ENCODE data around the gene CDKN2A. TPM values are rescaled to one million over a fixed set of nuclear protein-coding genes. Genes with fewer than 3 reads are reported as not detected.

The CDKN2A gene
- polyA plus RNA-seq, 4 donors, result 0.30 to 2.7 (median 1.9) TPM; not detected in 1

DNA sequence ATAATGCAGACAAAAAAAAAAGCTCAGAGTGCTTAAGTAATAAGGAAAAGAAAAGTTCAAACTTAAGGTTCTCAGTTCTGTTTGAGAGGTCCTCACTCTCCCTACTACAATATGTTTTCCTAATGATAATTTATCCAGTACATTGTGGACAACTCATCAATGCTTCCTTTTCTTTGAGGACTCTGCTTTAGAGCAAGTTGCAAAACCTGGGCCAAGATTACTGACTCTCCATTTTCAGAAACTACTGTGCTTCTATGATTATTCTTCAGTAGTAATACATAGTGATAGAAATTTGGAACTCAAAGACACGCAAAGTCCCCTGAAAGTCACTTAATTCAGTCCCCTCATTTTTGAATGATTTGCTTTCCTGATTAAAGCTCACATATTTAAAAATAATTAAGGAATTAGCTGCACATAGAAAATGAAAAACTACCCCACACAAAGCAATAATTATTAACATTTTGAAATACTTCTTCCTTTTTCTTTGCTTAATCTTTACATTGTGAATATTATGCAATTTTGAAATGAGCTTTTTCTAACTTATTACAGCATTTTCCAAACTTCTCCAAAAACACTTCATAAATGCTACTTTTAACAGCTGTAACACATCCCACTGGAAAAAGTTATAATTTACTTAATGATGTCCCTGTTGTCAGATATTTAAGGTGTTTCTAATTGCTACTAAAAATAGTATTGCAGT, 11.2 kb downstream of the CDKN2A start:
- Histone ChIP-seq H3K36me3 (ENCODE audit: control insufficient read depth in 3 of 3, insufficient read depth in 2 of 3, low read depth in 1 of 3, low read length in 3 of 3) (no peaks in the 10 kb centered on the region), H3K27ac (ENCODE audit: low read depth in 1 of 3, low read length in 2 of 3) (no peak overlapping the region), H3K4me3 (ENCODE audit: low read depth in 1 of 3, low read length in 3 of 3) (no peak overlapping the region), H3K9me3 (ENCODE audit: control insufficient read depth in 2 of 2, insufficient read depth in 1 of 2, low read depth in 1 of 2, low read length in 1 of 2) (no peaks in the 10 kb centered on the region), H3K27me3 (ENCODE audit: control insufficient read depth in 3 of 3, insufficient read depth in 3 of 3, low read length in 3 of 3) (peaks cover 2 to 53% (median 4%) of the 10 kb centered on the region in 3 donors), H3K4me1 (ENCODE audit: control insufficient read depth in 3 of 3, insufficient read depth in 2 of 3, low read depth in 1 of 3, low read length in 2 of 3) (no peaks in the 10 kb centered on the region)
- DNase-seq (no peak), FAIRE-seq (no peak)
- WGBS, 3 donors, result 55 to 74% (median 62%) methylated on average over 1 of the region's 1 CpG

DNA sequence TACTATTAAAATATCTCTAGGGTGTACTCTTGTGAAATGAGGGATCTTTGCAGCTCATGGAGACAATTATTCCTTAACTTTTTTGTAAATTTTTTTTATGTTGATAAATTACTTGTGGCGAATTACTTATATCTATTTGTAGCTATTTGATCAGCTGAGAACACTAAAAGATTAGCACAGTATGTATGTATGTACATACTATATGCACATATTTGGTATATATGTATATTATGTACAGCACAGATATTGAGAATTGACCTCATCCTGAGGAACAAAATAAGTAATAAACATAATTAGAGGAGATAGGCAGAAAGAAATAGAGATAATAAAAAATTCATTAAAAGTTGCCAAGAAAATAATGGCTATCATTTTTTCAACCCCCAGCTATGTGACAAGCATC, 11.8 kb downstream of the CDKN2A start:
- DNase-seq (no peak), FAIRE-seq (no peak)
- Histone ChIP-seq H3K36me3 (ENCODE audit: control insufficient read depth in 3 of 3, insufficient read depth in 2 of 3, low read depth in 1 of 3, low read length in 3 of 3) (no peaks in the 10 kb centered on the region), H3K27ac (ENCODE audit: low read depth in 1 of 3, low read length in 2 of 3) (no peak overlapping the region), H3K4me3 (ENCODE audit: low read depth in 1 of 3, low read length in 3 of 3) (no peak overlapping the region), H3K4me1 (ENCODE audit: control insufficient read depth in 3 of 3, insufficient read depth in 2 of 3, low read depth in 1 of 3, low read length in 2 of 3) (no peaks in the 10 kb centered on the region), H3K9me3 (ENCODE audit: control insufficient read depth in 2 of 2, insufficient read depth in 1 of 2, low read depth in 1 of 2, low read length in 1 of 2) (no peaks in the 10 kb centered on the region), H3K27me3 (ENCODE audit: control insufficient read depth in 3 of 3, insufficient read depth in 3 of 3, low read length in 3 of 3) (peaks cover 2 to 52% (median 5%) of the 10 kb centered on the region in 3 donors)
- 15 to 49% (median 36%) methylated on average over 1 of the region's 1 CpG for WGBS, 3 donors

- FAIRE-seq, result no peak
- WGBS, 3 donors, result 23 to 39% (median 31%) methylated on average over 19 of the region's 19 CpGs
These were observed 17.8 kb downstream of the CDKN2A start for GRCh38 chr9:21976334-21976875.

DNA sequence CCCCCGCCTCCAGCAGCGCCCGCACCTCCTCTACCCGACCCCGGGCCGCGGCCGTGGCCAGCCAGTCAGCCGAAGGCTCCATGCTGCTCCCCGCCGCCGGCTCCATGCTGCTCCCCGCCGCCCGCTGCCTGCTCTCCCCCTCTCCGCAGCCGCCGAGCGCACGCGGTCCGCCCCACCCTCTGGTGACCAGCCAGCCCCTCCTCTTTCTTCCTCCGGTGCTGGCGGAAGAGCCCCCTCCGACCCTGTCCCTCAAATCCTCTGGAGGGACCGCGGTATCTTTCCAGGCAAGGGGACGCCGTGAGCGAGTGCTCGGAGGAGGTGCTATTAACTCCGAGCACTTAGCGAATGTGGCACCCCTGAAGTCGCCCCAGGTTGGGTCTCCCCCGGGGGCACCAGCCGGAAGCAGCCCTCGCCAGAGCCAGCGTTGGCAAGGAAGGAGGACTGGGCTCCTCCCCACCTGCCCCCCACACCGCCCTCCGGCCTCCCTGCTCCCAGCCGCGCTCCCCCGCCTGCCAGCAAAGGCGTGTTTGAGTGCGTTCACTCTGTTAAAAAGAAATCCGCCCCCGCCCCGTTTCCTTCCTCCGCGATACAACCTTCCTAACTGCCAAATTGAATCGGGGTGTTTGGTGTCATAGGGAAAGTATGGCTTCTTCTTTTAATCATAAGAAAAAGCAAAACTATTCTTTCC, 19.3 kb downstream of the CDKN2A start:
- Histone ChIP-seq H3K27ac (ENCODE audit: low read depth in 1 of 3, low read length in 2 of 3) (no peak overlapping the region), H3K36me3 (ENCODE audit: control insufficient read depth in 3 of 3, insufficient read depth in 2 of 3, low read depth in 1 of 3, low read length in 3 of 3) (no peaks in the 10 kb centered on the region), H3K27me3 (ENCODE audit: control insufficient read depth in 3 of 3, insufficient read depth in 3 of 3, low read length in 3 of 3) (peaks cover 2 to 81% (median 45%) of the 10 kb centered on the region in 3 donors), H3K4me1 (ENCODE audit: control insufficient read depth in 3 of 3, insufficient read depth in 2 of 3, low read depth in 1 of 3, low read length in 2 of 3) (peaks cover 3 to 6% (median 3%) of the 10 kb centered on the region in 3 donors), H3K9me3 (ENCODE audit: control insufficient read depth in 2 of 2, insufficient read depth in 1 of 2, low read depth in 1 of 2, low read length in 1 of 2) (peaks cover 0 to 7% of the 10 kb centered on the region in 2 donors), H3K4me3 (ENCODE audit: low read depth in 1 of 3, low read length in 3 of 3) (peak overlapping the region in 2 of 3 donors; percentile 15 to 45)
- no peak for FAIRE-seq
- 0 to 1% (median 1%) methylated on average over 39 to 51 of the region's 51 CpGs for WGBS, 3 donors
- DNase-seq, result peak; percentile 14 to 64

More at GRCh38 chr9:21976334-21976875, 17.8 kb downstream of the CDKN2A start:
- Histone ChIP-seq H3K4me3 (ENCODE audit: low read depth in 1 of 3, low read length in 3 of 3) (no peak overlapping the region), H3K27me3 (ENCODE audit: control insufficient read depth in 3 of 3, insufficient read depth in 3 of 3, low read length in 3 of 3) (peaks cover 2 to 71% (median 31%) of the 10 kb centered on the region in 3 donors), H3K4me1 (ENCODE audit: control insufficient read depth in 3 of 3, insufficient read depth in 2 of 3, low read depth in 1 of 3, low read length in 2 of 3) (peaks cover 3 to 6% (median 3%) of the 10 kb centered on the region in 3 donors), H3K9me3 (ENCODE audit: control insufficient read depth in 2 of 2, insufficient read depth in 1 of 2, low read depth in 1 of 2, low read length in 1 of 2) (peaks cover 0 to 2% of the 10 kb centered on the region in 2 donors), H3K27ac (ENCODE audit: low read depth in 1 of 3, low read length in 2 of 3) (no peak overlapping the region), H3K36me3 (ENCODE audit: control insufficient read depth in 3 of 3, insufficient read depth in 2 of 3, low read depth in 1 of 3, low read length in 3 of 3) (no peaks in the 10 kb centered on the region)
- no peak for DNase-seq

DNA sequence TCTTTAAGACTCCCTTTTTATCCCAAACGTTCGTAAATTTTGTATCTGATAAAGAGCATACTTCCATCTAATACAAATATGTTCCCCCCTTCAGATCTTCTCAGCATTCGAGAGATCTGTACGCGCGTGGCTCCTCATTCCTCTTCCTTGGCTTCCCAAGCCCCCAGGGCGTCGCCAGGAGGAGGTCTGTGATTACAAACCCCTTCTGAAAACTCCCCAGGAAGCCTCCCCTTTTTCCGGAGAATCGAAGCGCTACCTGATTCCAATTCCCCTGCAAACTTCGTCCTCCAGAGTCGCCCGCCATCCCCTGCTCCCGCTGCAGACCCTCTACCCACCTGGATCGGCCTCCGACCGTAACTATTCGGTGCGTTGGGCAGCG, 19.9 kb downstream of the CDKN2A start:
- FAIRE-seq (no peak), DNase-seq (peak in 1 of 2 donors; percentile 17)
- H3K4me3 ChIP-seq (ENCODE audit: low read depth in 1 of 3, low read length in 3 of 3), result peak overlapping the region in 2 of 3 donors; percentile 15 to 45

GRCh38 chr9:21972361-21972760, 21.8 kb downstream of the CDKN2A start:
- H3K27ac ChIP-seq (ENCODE audit: low read depth in 1 of 3, low read length in 2 of 3), result no peak overlapping the region
- H3K4me3 ChIP-seq (ENCODE audit: low read depth in 1 of 3, low read length in 3 of 3), result no peak overlapping the region
- peaks cover 0 to 91% (median 62%) of the 10 kb centered on the region in 3 donors for H3K27me3 ChIP-seq (ENCODE audit: control insufficient read depth in 3 of 3, insufficient read depth in 3 of 3, low read length in 3 of 3)
- peaks cover 3 to 6% (median 3%) of the 10 kb centered on the region in 3 donors for H3K4me1 ChIP-seq (ENCODE audit: control insufficient read depth in 3 of 3, insufficient read depth in 2 of 3, low read depth in 1 of 3, low read length in 2 of 3)
- FAIRE-seq (no peak), DNase-seq (no peak)
- H3K36me3 ChIP-seq (ENCODE audit: control insufficient read depth in 3 of 3, insufficient read depth in 2 of 3, low read depth in 1 of 3, low read length in 3 of 3), result no peaks in the 10 kb centered on the region
- peaks cover 0 to 7% of the 10 kb centered on the region in 2 donors for H3K9me3 ChIP-seq (ENCODE audit: control insufficient read depth in 2 of 2, insufficient read depth in 1 of 2, low read depth in 1 of 2, low read length in 1 of 2)

More for the DNA sequence above, 19.9 kb downstream of the CDKN2A start:
- H3K27ac ChIP-seq (ENCODE audit: low read depth in 1 of 3, low read length in 2 of 3), result no peak overlapping the region
- H3K27me3 ChIP-seq (ENCODE audit: control insufficient read depth in 3 of 3, insufficient read depth in 3 of 3, low read length in 3 of 3), result peaks cover 2 to 81% (median 50%) of the 10 kb centered on the region in 3 donors
- no peaks in the 10 kb centered on the region for H3K36me3 ChIP-seq (ENCODE audit: control insufficient read depth in 3 of 3, insufficient read depth in 2 of 3, low read depth in 1 of 3, low read length in 3 of 3)
- WGBS, 3 donors, result 2 to 4% (median 4%) methylated on average over 21 of the region's 21 CpGs
- H3K9me3 ChIP-seq (ENCODE audit: control insufficient read depth in 2 of 2, insufficient read depth in 1 of 2, low read depth in 1 of 2, low read length in 1 of 2), result peaks cover 0 to 7% of the 10 kb centered on the region in 2 donors
- peaks cover 3 to 6% (median 3%) of the 10 kb centered on the region in 3 donors for H3K4me1 ChIP-seq (ENCODE audit: control insufficient read depth in 3 of 3, insufficient read depth in 2 of 3, low read depth in 1 of 3, low read length in 2 of 3)

DNA sequence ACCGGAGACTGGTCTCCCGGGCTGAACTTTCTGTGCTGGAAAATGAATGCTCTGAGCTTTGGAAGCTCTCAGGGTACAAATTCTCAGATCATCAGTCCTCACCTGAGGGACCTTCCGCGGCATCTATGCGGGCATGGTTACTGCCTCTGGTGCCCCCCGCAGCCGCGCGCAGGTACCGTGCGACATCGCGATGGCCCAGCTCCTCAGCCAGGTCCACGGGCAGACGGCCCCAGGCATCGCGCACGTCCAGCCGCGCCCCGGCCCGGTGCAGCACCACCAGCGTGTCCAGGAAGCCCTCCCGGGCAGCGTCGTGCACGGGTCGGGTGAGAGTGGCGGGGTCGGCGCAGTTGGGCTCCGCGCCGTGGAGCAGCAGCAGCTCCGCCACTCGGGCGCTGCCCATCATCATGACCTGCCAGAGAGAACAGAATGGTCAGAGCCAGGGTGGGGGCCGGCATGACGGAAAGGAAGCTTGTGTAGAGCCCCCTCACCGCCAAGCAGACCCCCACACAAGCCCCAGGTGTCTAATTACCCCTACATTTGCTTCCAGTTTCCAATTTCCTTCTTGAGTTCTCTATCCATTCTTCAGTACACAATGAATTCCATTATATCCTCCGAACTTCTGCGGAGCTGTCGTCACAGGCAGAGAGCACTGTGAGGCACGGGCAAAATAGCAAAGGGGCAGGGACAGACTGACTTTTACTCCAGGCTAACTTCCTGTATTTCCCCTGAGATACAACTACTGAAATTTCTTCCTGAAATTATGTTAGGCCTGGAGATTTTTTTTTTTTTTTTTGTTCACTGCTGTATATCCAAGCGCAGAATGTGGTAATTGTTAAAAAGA, 23.2 kb downstream of the CDKN2A start:
- peak in 1 of 2 donors; percentile 35 for DNase-seq
- no peak for FAIRE-seq
- H3K27ac ChIP-seq (ENCODE audit: low read depth in 1 of 3, low read length in 2 of 3), result no peak overlapping the region
- H3K4me3 ChIP-seq (ENCODE audit: low read depth in 1 of 3, low read length in 3 of 3), result no peak overlapping the region
- H3K27me3 ChIP-seq (ENCODE audit: control insufficient read depth in 3 of 3, insufficient read depth in 3 of 3, low read length in 3 of 3), result peaks cover 4 to 92% (median 66%) of the 10 kb centered on the region in 3 donors
- no peaks in the 10 kb centered on the region for H3K36me3 ChIP-seq (ENCODE audit: control insufficient read depth in 3 of 3, insufficient read depth in 2 of 3, low read depth in 1 of 3, low read length in 3 of 3)
- peaks cover 0 to 6% of the 10 kb centered on the region in 2 donors for H3K9me3 ChIP-seq (ENCODE audit: control insufficient read depth in 2 of 2, insufficient read depth in 1 of 2, low read depth in 1 of 2, low read length in 1 of 2)
- 5 to 16% (median 8%) methylated on average over 37 to 45 of the region's 45 CpGs for WGBS, 3 donors
- peaks cover 3 to 6% (median 3%) of the 10 kb centered on the region in 3 donors for H3K4me1 ChIP-seq (ENCODE audit: control insufficient read depth in 3 of 3, insufficient read depth in 2 of 3, low read depth in 1 of 3, low read length in 2 of 3)
